ENCODE data around the gene CD207. TPM values are rescaled to one million over a fixed set of nuclear protein-coding genes. Genes with fewer than 3 reads are reported as not detected.

Gene CD207
- total and polyA plus RNA-seq, 2 of the 8 experiments (the other 6 are each of a cell fraction or from before 2014, with no cell fraction given) = not detected

- H3K56ac ChIP-seq (replicated peaks; ENCODE audit: insufficient read length, low read depth, low read length) = no peak overlapping the region
- no peak overlapping the region for H2BK15ac ChIP-seq (ENCODE audit: low read length)
- no peak overlapping the region for H3K14ac ChIP-seq (ENCODE audit: insufficient read length)
- no peak overlapping the region for H2AK5ac ChIP-seq (ENCODE audit: low read depth, low read length)
- FAIRE-seq (no peak), DNase-seq (ENCODE audit: low read depth in 1 of 2, low spot score in 2 of 2) (no peak)
- CTCF ChIA-PET (ENCODE audit: partially characterized antibody) = interaction anchor here (1.4 to 3.0 kb wide), 4 partner anchors 9 to 105 kb away, joined by 3 to 24 read pairs (median 10); no protein-coding TSS in a partner anchor
- H2BK12ac ChIP-seq (ENCODE audit: low read depth, low read length) = no peak overlapping the region
- no peaks in the 10 kb centered on the region for H3K9me3 ChIP-seq (ENCODE audit: insufficient read depth in 2 of 2, low read depth in 1 of 2, low read length in 1 of 2)
- POLR2A ChIA-PET (ENCODE audit: partially characterized antibody) = no interaction called here
- H3K4me2 ChIP-seq (ENCODE audit: insufficient read depth in 1 of 2, low read depth in 2 of 2, low read length in 2 of 2) = no peak overlapping the region
- H2BK120ac ChIP-seq (replicated peaks; ENCODE audit: low read depth, low read length) = no peak overlapping the region
- H3K79me2 ChIP-seq (ENCODE audit: control insufficient read depth in 1 of 2, insufficient read depth in 2 of 2, low read length in 2 of 2) = no peaks in the 10 kb centered on the region
- no peak overlapping the region for H2AFZ ChIP-seq (ENCODE audit: low read length)
- H4K5ac ChIP-seq (ENCODE audit: insufficient read length, low read depth, low read length) = no peak overlapping the region
- no peak overlapping the region for H3K23ac ChIP-seq (ENCODE audit: insufficient read length)
- no peak overlapping the region for H2BK20ac ChIP-seq (ENCODE audit: low read length)
- no peak overlapping the region for H3K9ac ChIP-seq (replicated peaks in 1 of 4; ENCODE audit: extremely low read depth in 1 of 4, low read depth in 3 of 4, low read length in 3 of 4)
- H3K4ac ChIP-seq (replicated peaks; ENCODE audit: insufficient read length, low read depth, low read length) = no peak overlapping the region
- no peaks in the 10 kb centered on the region for H3K4me1 ChIP-seq (replicated peaks in 1 of 4; ENCODE audit: control insufficient read depth in 3 of 4, insufficient read depth in 4 of 4, low read length in 3 of 4)
- no peaks in the 10 kb centered on the region for H3K79me1 ChIP-seq (ENCODE audit: low read depth, low read length)
- H3K27ac ChIP-seq (ENCODE audit: low read depth, low read length) = no peak overlapping the region
- no peak overlapping the region for H3K4me3 ChIP-seq (ENCODE audit: extremely low read depth in 1 of 4, insufficient read depth in 2 of 4, low read depth in 3 of 4, low read length in 4 of 4)
- H3K18ac ChIP-seq (ENCODE audit: extremely low read depth, low read length) = no peak overlapping the region
- H3K23me2 ChIP-seq (ENCODE audit: low read depth, low read length) = no peaks in the 10 kb centered on the region
- no peaks in the 10 kb centered on the region for H3K36me3 ChIP-seq (ENCODE audit: control insufficient read depth in 2 of 4, insufficient read depth in 4 of 4, low read length in 3 of 4)
- no peaks in the 10 kb centered on the region for H4K20me1 ChIP-seq (replicated peaks in 1 of 2; ENCODE audit: control insufficient read depth in 1 of 2, insufficient read depth in 2 of 2, low read length in 2 of 2)
- WGBS, 2 experiments (ENCODE audit: extremely low coverage in 1 of 2, insufficient coverage in 1 of 2, insufficient read length in 1 of 2, insufficient replicate concordance in 2 of 2, low coverage in 1 of 2, low lambda C conversion rate in 2 of 2, missing lambda C conversion rate in 1 of 2) = 94% methylated on average over 1 of the region's 1 CpG; no CpG with 5 or more reads in 1 of the 2 experiments
- no peak overlapping the region for H2BK5ac ChIP-seq (ENCODE audit: low read depth, low read length)
- H4K91ac ChIP-seq (replicated peaks; ENCODE audit: insufficient read length, low read length) = no peak overlapping the region
- no peak overlapping the region for H4K8ac ChIP-seq (ENCODE audit: extremely low read depth, insufficient read depth, low read length)
- peaks cover 0 to 7% (median 3%) of the 10 kb centered on the region in 4 experiments; a peak in 4 of 7 replicates for H3K27me3 ChIP-seq (replicated peaks in 1 of 4; ENCODE audit: control insufficient read depth in 3 of 4, extremely low read depth in 1 of 4, insufficient read depth in 3 of 4, low read length in 3 of 4)
- TF ChIP-seq PHF8 (conservative IDR thresholded peaks at IDR 0.05; ENCODE audit: low read depth, low read length) (no peak), KDM5A (IDR thresholded peaks at IDR 0.05; ENCODE audit: low read length) (no peak), EZH2 (IDR thresholded peaks at IDR 0.05; ENCODE audit: low read depth, low read length, severe bottlenecking) (no peak), YY1 (IDR thresholded peaks at IDR 0.05; ENCODE audit: low read depth, low read length) (no peak), TCF12 (IDR thresholded peaks at IDR 0.05; ENCODE audit: low read depth, low read length) (no peak), POLR2A (IDR thresholded peaks at IDR 0.05; ENCODE audit: control extremely low read depth in 1 of 2, low read depth in 2 of 2, low read length in 2 of 2) (no peak), NANOG (IDR thresholded peaks at IDR 0.05; ENCODE audit: insufficient read depth, low read depth, low read length, poor library complexity, severe bottlenecking) (no peak), JUN (IDR thresholded peaks at IDR 0.05; ENCODE audit: low read depth, low read length) (no peak), CHD1 (IDR thresholded peaks at IDR 0.05; ENCODE audit: low read depth, low read length) (no peak), RXRA (IDR thresholded peaks at IDR 0.05; ENCODE audit: insufficient read depth, low read depth, low read length) (no peak), KDM4A (IDR thresholded peaks at IDR 0.05; ENCODE audit: low read depth, low read length, severe bottlenecking) (no peak)
These were observed 20.1 kb upstream of the CD207 start for GRCh38 chr2:70855667-70856066.

Data from H1 (cell line).